GM19035 (cell line): ENCODE data around the gene LY6G6F.
"Not testable (repeated sequence)": the region's sequence is repeated elsewhere in the genome, so short reads cannot be mapped to it uniquely, and the experiment has no call there.

Experiments
- ATAC-seq: cut with Tn5 transposase; IDR thresholded peaks from one replicate; pipeline ENCODE4 v1.9.1; 2021; ENCODE audit not compliant: unreplicated experiment

LY6G6F gene

GRCh38 chr6:31701666-31702404 lies 4.8 kb upstream of the LY6G6F start:
- no peak for ATAC-seq

GRCh38 chr6:31702405-31702818 lies 4.3 kb upstream of the LY6G6F start:
- no peak for ATAC-seq

GRCh38 chr6:31702819-31703716 lies 3.6 kb upstream of the LY6G6F start, which contains the start of gene ABHD16A:
ABHD16A (minus strand) TSS chr6:31703324; CDS start chr6:31703281, 43 bp downstream.
- ATAC-seq = peak; percentile 88

GRCh38 chr6:31705931-31706330 lies 735 bp upstream of the LY6G6F start:
- ATAC-seq = no peak

- no peak for ATAC-seq
Observed at GRCh38 chr6:31707701-31708100, 1.0 kb downstream of the LY6G6F start.

- no peak for ATAC-seq
Observed at GRCh38 chr6:31708224-31708623, 1.6 kb downstream of the LY6G6F start.

GRCh38 chr6:31709157-31709556 lies 2.5 kb downstream of the LY6G6F start:
- ATAC-seq = not testable (repeated sequence)

- ATAC-seq = no peak
Observed at GRCh38 chr6:31710523-31711219, 4.0 kb downstream of the LY6G6F start.

- ATAC-seq = no peak
Observed at GRCh38 chr6:31711233-31711632, 4.6 kb downstream of the LY6G6F start.

- no peak for ATAC-seq
Observed at GRCh38 chr6:31712296-31712695, 5.6 kb downstream of the LY6G6F start.

- no peak for ATAC-seq
Observed at GRCh38 chr6:31713465-31713864, 6.8 kb downstream of the LY6G6F start.

GRCh38 chr6:31713991-31714684 lies 7.5 kb downstream of the LY6G6F start:
- ATAC-seq = no peak

GRCh38 chr6:31715022-31715958 lies 8.6 kb downstream of the LY6G6F start, which contains the start of gene LY6G6D:
LY6G6D (plus strand) TSS chr6:31715348; CDS start chr6:31715356, 8 bp downstream.
- no peak for ATAC-seq

GRCh38 chr6:31717499-31718222 lies 11.0 kb downstream of the LY6G6F start:
- no peak for ATAC-seq

- ATAC-seq = no peak
Observed at GRCh38 chr6:31718265-31718664, 11.6 kb downstream of the LY6G6F start.

GRCh38 chr6:31719001-31719400 lies 12.3 kb downstream of the LY6G6F start:
- no peak for ATAC-seq

- ATAC-seq = no peak
Observed at GRCh38 chr6:31720196-31720770, 13.6 kb downstream of the LY6G6F start.

GRCh38 chr6:31721351-31722020 lies 14.8 kb downstream of the LY6G6F start, which contains the start of gene LY6G6C:
LY6G6C (minus strand) TSS chr6:31721746; CDS start chr6:31721679, 67 bp downstream.
- ATAC-seq = no peak
